C1 segment of cervical spinal cord (tissue), 14 donors: Measurements from ENCODE around the gene SCO2.

Source experiments
- DNase-seq, 14 donors: peaks; one replicate each; lab custom pipeline; 2025; lab: John Stamatoyannopoulos, UW

SCO2 gene

GRCh38 chr22:50532824-50533796 lies 7.7 kb upstream of the SCO2 start:
- DNase-seq = no peak

GRCh38 chr22:50531962-50532674 lies 6.7 kb upstream of the SCO2 start:
- DNase-seq = peak in 1 of 14 donors; percentile 50

- DNase-seq = no peak
These were observed 6.2 kb upstream of the SCO2 start for GRCh38 chr22:50531546-50531961.

- peak in 2 of 14 donors; percentile 18 to 37 for DNase-seq
These were observed 5.6 kb upstream of the SCO2 start for GRCh38 chr22:50530877-50531545.

GRCh38 chr22:50530580-50530876 lies 5.1 kb upstream of the SCO2 start:
- DNase-seq = no peak

GRCh38 chr22:50529897-50530579 lies 4.6 kb upstream of the SCO2 start, which contains the start of gene TYMP:
Gene TYMP, minus strand, starts transcription at chr22:50530012. Its CDS starts 303 bp downstream, at chr22:50529709.
- DNase-seq = peak in 2 of 14 donors; percentile 47 to 56

GRCh38 chr22:50529416-50529896 lies 4.1 kb upstream of the SCO2 start:
- no peak for DNase-seq

GRCh38 chr22:50528682-50529415 lies 3.5 kb upstream of the SCO2 start:
- no peak for DNase-seq

GRCh38 chr22:50527921-50528681 lies 2.7 kb upstream of the SCO2 start:
- DNase-seq = no peak

- peak in 2 of 14 donors; percentile 45 to 67 for DNase-seq
These were observed 1.7 kb upstream of the SCO2 start for GRCh38 chr22:50526834-50527801.

GRCh38 chr22:50526108-50526833 lies 873 bp upstream of the SCO2 start:
- DNase-seq = peak in 9 of 14 donors; percentile 60 to 85 (median 74)

GRCh38 chr22:50525858-50526107 lies 385 bp upstream of the SCO2 start:
- DNase-seq = peak in 3 of 14 donors; percentile 77 to 85 (median 84)

- no peak for DNase-seq
These were observed 708 bp downstream of the SCO2 start for GRCh38 chr22:50524676-50525103.

GRCh38 chr22:50523806-50524675 lies 1.4 kb downstream of the SCO2 start:
- DNase-seq = no peak

GRCh38 chr22:50523458-50523805 lies 2.0 kb downstream of the SCO2 start:
- no peak for DNase-seq

GRCh38 chr22:50522806-50523438 lies 2.5 kb downstream of the SCO2 start:
- DNase-seq = no peak
